Measurements from ENCODE around the gene LORICRIN. TPM values are rescaled to one million over a fixed set of nuclear protein-coding genes. Genes with fewer than 3 reads are reported as not detected.
A peak's percentile ranks its signal among the peaks of the same experiment; 100 is the strongest.

Gene LORICRIN
- polyA plus RNA-seq, 4 donors = not detected

GRCh38 chr1:153253076-153253475 is 6.4 kb upstream of the LORICRIN start:
- Histone ChIP-seq H3K4me1 (ENCODE audit: control insufficient read depth in 3 of 3, insufficient read depth in 2 of 3, low read depth in 1 of 3, low read length in 2 of 3) (no peaks in the 10 kb centered on the region), H3K27ac (ENCODE audit: low read depth in 1 of 3, low read length in 2 of 3) (no peak overlapping the region), H3K4me3 (ENCODE audit: low read depth in 1 of 3, low read length in 3 of 3) (no peak overlapping the region), H3K36me3 (ENCODE audit: control insufficient read depth in 3 of 3, insufficient read depth in 2 of 3, low read depth in 1 of 3, low read length in 3 of 3) (no peaks in the 10 kb centered on the region), H3K9me3 (ENCODE audit: control insufficient read depth in 2 of 2, insufficient read depth in 1 of 2, low read depth in 1 of 2, low read length in 1 of 2) (no peaks in the 10 kb centered on the region), H3K27me3 (ENCODE audit: control insufficient read depth in 3 of 3, insufficient read depth in 3 of 3, low read length in 3 of 3) (peaks cover 0 to 5% (median 0%) of the 10 kb centered on the region in 3 donors)
- no peak for FAIRE-seq
- WGBS, 3 donors = 47 to 88% (median 53%) methylated on average over 2 of the region's 2 CpGs
- no peak for DNase-seq

- H3K4me3 ChIP-seq (ENCODE audit: low read depth in 1 of 3, low read length in 3 of 3) = no peak overlapping the region
- no peaks in the 10 kb centered on the region for H3K9me3 ChIP-seq (ENCODE audit: control insufficient read depth in 2 of 2, insufficient read depth in 1 of 2, low read depth in 1 of 2, low read length in 1 of 2)
- no peaks in the 10 kb centered on the region for H3K4me1 ChIP-seq (ENCODE audit: control insufficient read depth in 3 of 3, insufficient read depth in 2 of 3, low read depth in 1 of 3, low read length in 2 of 3)
- H3K27me3 ChIP-seq (ENCODE audit: control insufficient read depth in 3 of 3, insufficient read depth in 3 of 3, low read length in 3 of 3) = peaks cover 0 to 10% (median 0%) of the 10 kb centered on the region in 3 donors
- no peaks in the 10 kb centered on the region for H3K36me3 ChIP-seq (ENCODE audit: control insufficient read depth in 3 of 3, insufficient read depth in 2 of 3, low read depth in 1 of 3, low read length in 3 of 3)
- FAIRE-seq (no peak), DNase-seq (no peak)
- no peak overlapping the region for H3K27ac ChIP-seq (ENCODE audit: low read depth in 1 of 3, low read length in 2 of 3)
- 24 to 45% (median 29%) methylated on average over 1 of the region's 1 CpG for WGBS, 3 donors
Observed at GRCh38 chr1:153253693-153254092, 5.8 kb upstream of the LORICRIN start.

GRCh38 chr1:153260585-153261280 is 1.2 kb downstream of the LORICRIN start:
- Histone ChIP-seq H3K4me3 (ENCODE audit: low read depth in 1 of 3, low read length in 3 of 3) (peak overlapping the region in 1 of 3 donors; percentile 48), H3K36me3 (ENCODE audit: control insufficient read depth in 3 of 3, insufficient read depth in 2 of 3, low read depth in 1 of 3, low read length in 3 of 3) (no peaks in the 10 kb centered on the region), H3K9me3 (ENCODE audit: control insufficient read depth in 2 of 2, insufficient read depth in 1 of 2, low read depth in 1 of 2, low read length in 1 of 2) (no peaks in the 10 kb centered on the region), H3K4me1 (ENCODE audit: control insufficient read depth in 3 of 3, insufficient read depth in 2 of 3, low read depth in 1 of 3, low read length in 2 of 3) (peaks cover 0 to 5% (median 0%) of the 10 kb centered on the region in 3 donors), H3K27ac (ENCODE audit: low read depth in 1 of 3, low read length in 2 of 3) (no peak overlapping the region), H3K27me3 (ENCODE audit: control insufficient read depth in 3 of 3, insufficient read depth in 3 of 3, low read length in 3 of 3) (peaks cover 0 to 47% (median 15%) of the 10 kb centered on the region in 3 donors)
- peak in 1 of 2 donors; percentile 6 for DNase-seq
- FAIRE-seq = no peak
- 10 to 21% (median 20%) methylated on average over 26 to 45 of the region's 45 CpGs for WGBS, 3 donors

- FAIRE-seq (no peak), DNase-seq (peak in 1 of 2 donors; percentile 32)
- Histone ChIP-seq H3K36me3 (ENCODE audit: control insufficient read depth in 3 of 3, insufficient read depth in 2 of 3, low read depth in 1 of 3, low read length in 3 of 3) (no peaks in the 10 kb centered on the region), H3K27me3 (ENCODE audit: control insufficient read depth in 3 of 3, insufficient read depth in 3 of 3, low read length in 3 of 3) (peaks cover 0 to 47% (median 15%) of the 10 kb centered on the region in 3 donors), H3K9me3 (ENCODE audit: control insufficient read depth in 2 of 2, insufficient read depth in 1 of 2, low read depth in 1 of 2, low read length in 1 of 2) (no peaks in the 10 kb centered on the region), H3K4me1 (ENCODE audit: control insufficient read depth in 3 of 3, insufficient read depth in 2 of 3, low read depth in 1 of 3, low read length in 2 of 3) (peaks cover 0 to 5% (median 0%) of the 10 kb centered on the region in 3 donors), H3K27ac (ENCODE audit: low read depth in 1 of 3, low read length in 2 of 3) (no peak overlapping the region), H3K4me3 (ENCODE audit: low read depth in 1 of 3, low read length in 3 of 3) (peak overlapping the region in 2 of 3 donors; percentile 33 to 48)
- WGBS, 3 donors = 3 to 7% (median 3%) methylated on average over 46 to 80 of the region's 80 CpGs
Observed at GRCh38 chr1:153261281-153262069, 2.0 kb downstream of the LORICRIN start.

- DNase-seq (no peak), FAIRE-seq (no peak)
- Histone ChIP-seq H3K27me3 (ENCODE audit: control insufficient read depth in 3 of 3, insufficient read depth in 3 of 3, low read length in 3 of 3) (peaks cover 0 to 47% (median 17%) of the 10 kb centered on the region in 3 donors), H3K27ac (ENCODE audit: low read depth in 1 of 3, low read length in 2 of 3) (no peak overlapping the region), H3K36me3 (ENCODE audit: control insufficient read depth in 3 of 3, insufficient read depth in 2 of 3, low read depth in 1 of 3, low read length in 3 of 3) (no peaks in the 10 kb centered on the region), H3K4me1 (ENCODE audit: control insufficient read depth in 3 of 3, insufficient read depth in 2 of 3, low read depth in 1 of 3, low read length in 2 of 3) (peaks cover 0 to 5% (median 0%) of the 10 kb centered on the region in 3 donors), H3K9me3 (ENCODE audit: control insufficient read depth in 2 of 2, insufficient read depth in 1 of 2, low read depth in 1 of 2, low read length in 1 of 2) (no peaks in the 10 kb centered on the region), H3K4me3 (ENCODE audit: low read depth in 1 of 3, low read length in 3 of 3) (no peak overlapping the region)
- 53 to 58% (median 54%) methylated on average over 6 of the region's 6 CpGs for WGBS, 3 donors
Observed at GRCh38 chr1:153262070-153262366, 2.5 kb downstream of the LORICRIN start.

- Histone ChIP-seq H3K27me3 (ENCODE audit: control insufficient read depth in 3 of 3, insufficient read depth in 3 of 3, low read length in 3 of 3) (peaks cover 0 to 47% (median 17%) of the 10 kb centered on the region in 3 donors), H3K36me3 (ENCODE audit: control insufficient read depth in 3 of 3, insufficient read depth in 2 of 3, low read depth in 1 of 3, low read length in 3 of 3) (no peaks in the 10 kb centered on the region), H3K4me1 (ENCODE audit: control insufficient read depth in 3 of 3, insufficient read depth in 2 of 3, low read depth in 1 of 3, low read length in 2 of 3) (peaks cover 0 to 5% (median 0%) of the 10 kb centered on the region in 3 donors), H3K27ac (ENCODE audit: low read depth in 1 of 3, low read length in 2 of 3) (no peak overlapping the region), H3K9me3 (ENCODE audit: control insufficient read depth in 2 of 2, insufficient read depth in 1 of 2, low read depth in 1 of 2, low read length in 1 of 2) (no peaks in the 10 kb centered on the region), H3K4me3 (ENCODE audit: low read depth in 1 of 3, low read length in 3 of 3) (no peak overlapping the region)
- DNase-seq (no peak), FAIRE-seq (no peak)
- WGBS, 3 donors = 46 to 51% (median 50%) methylated on average over 10 of the region's 10 CpGs
Observed at GRCh38 chr1:153262462-153263157, 3.1 kb downstream of the LORICRIN start.

GRCh38 chr1:153265457-153265856 is 6.0 kb downstream of the LORICRIN start:
- WGBS, 3 donors = 74 to 93% (median 79%) methylated on average over 1 of the region's 1 CpG
- H3K27ac ChIP-seq (ENCODE audit: low read depth in 1 of 3, low read length in 2 of 3) = no peak overlapping the region
- H3K36me3 ChIP-seq (ENCODE audit: control insufficient read depth in 3 of 3, insufficient read depth in 2 of 3, low read depth in 1 of 3, low read length in 3 of 3) = no peaks in the 10 kb centered on the region
- H3K27me3 ChIP-seq (ENCODE audit: control insufficient read depth in 3 of 3, insufficient read depth in 3 of 3, low read length in 3 of 3) = peaks cover 0 to 28% (median 11%) of the 10 kb centered on the region in 3 donors
- FAIRE-seq (no peak), DNase-seq (no peak)
- H3K4me1 ChIP-seq (ENCODE audit: control insufficient read depth in 3 of 3, insufficient read depth in 2 of 3, low read depth in 1 of 3, low read length in 2 of 3) = peaks cover 0 to 5% (median 0%) of the 10 kb centered on the region in 3 donors
- no peaks in the 10 kb centered on the region for H3K9me3 ChIP-seq (ENCODE audit: control insufficient read depth in 2 of 2, insufficient read depth in 1 of 2, low read depth in 1 of 2, low read length in 1 of 2)
- no peak overlapping the region for H3K4me3 ChIP-seq (ENCODE audit: low read depth in 1 of 3, low read length in 3 of 3)

- 58 to 86% (median 79%) methylated on average over 1 of the region's 1 CpG for WGBS, 3 donors
- DNase-seq = no peak
- FAIRE-seq = no peak
- Histone ChIP-seq H3K4me1 (ENCODE audit: control insufficient read depth in 3 of 3, insufficient read depth in 2 of 3, low read depth in 1 of 3, low read length in 2 of 3) (no peaks in the 10 kb centered on the region), H3K27me3 (ENCODE audit: control insufficient read depth in 3 of 3, insufficient read depth in 3 of 3, low read length in 3 of 3) (peaks cover 0 to 3% (median 0%) of the 10 kb centered on the region in 3 donors), H3K9me3 (ENCODE audit: control insufficient read depth in 2 of 2, insufficient read depth in 1 of 2, low read depth in 1 of 2, low read length in 1 of 2) (no peaks in the 10 kb centered on the region), H3K36me3 (ENCODE audit: control insufficient read depth in 3 of 3, insufficient read depth in 2 of 3, low read depth in 1 of 3, low read length in 3 of 3) (no peaks in the 10 kb centered on the region), H3K4me3 (ENCODE audit: low read depth in 1 of 3, low read length in 3 of 3) (no peak overlapping the region), H3K27ac (ENCODE audit: low read depth in 1 of 3, low read length in 2 of 3) (no peak overlapping the region)
Observed at GRCh38 chr1:153271711-153272110, 12.2 kb downstream of the LORICRIN start.

Measured in small intestine (tissue), 7 donors.